Right lobe of liver (tissue), 6 donors: Measurements from ENCODE around the gene MTMR6. TPM values are rescaled to one million over a fixed set of nuclear protein-coding genes. Genes with fewer than 3 reads are reported as not detected.

Experiments
- ATAC-seq, 4 donors: fragments of 200-7000 bp; cut with Tn5 transposase; one replicate each; pipeline ENCODE4 v1.9.1; 2020; ENCODE audit warnings: mild to moderate bottlenecking in 4 of 4, moderate library complexity in 4 of 4
- DNase-seq, 3 donors: peaks; one replicate each; pipeline ENCODE4 v3.0.0-alpha.2; 2020
- H3K27ac ChIP-seq, 3 donors: fragments of 200-600 bp; one replicate each; pipeline ENCODE4 v1.8.0; 2022
- H3K27me3 ChIP-seq, 2 donors: fragments of 200-600 bp; one replicate each; pipeline ENCODE4 v1.8.0; 2022
- H3K36me3 ChIP-seq, 4 donors: fragments of 200-600 bp; sonication (generic) in 1 of 4; one replicate each; pipeline versions ENCODE4 v1.5.1 to v1.8.0; 2017 to 2022; ENCODE audit warnings: control low read depth in 1 of 4
- H3K4me1 ChIP-seq, 4 donors: fragments of 200-600 bp; sonication (generic) in 1 of 4; one replicate each; pipeline versions ENCODE4 v1.5.1 to v1.8.0; 2017 to 2022; ENCODE audit warnings: control low read depth in 1 of 4
- H3K4me3 ChIP-seq, 3 donors: fragments of 200-600 bp; one replicate each; pipeline ENCODE4 v1.8.0; 2022
- H3K9me3 ChIP-seq, 4 donors: fragments of 200-600 bp; sonication (generic) in 1 of 4; one replicate each; pipeline versions ENCODE4 v1.5.1 to v1.8.0; 2017 to 2022; ENCODE audit warnings: control low read depth in 1 of 4
- POLR2A ChIP-seq: fragments of 450-650 bp; IDR thresholded peaks from one replicate; pipeline ENCODE4 v1.6.1; 2017; ENCODE audit warnings: antibody characterized with exemption, mild to moderate bottlenecking
- WGBS: methylation state at CpG from one replicate; pipeline ENCODE4 v1.1.6; 2018; ENCODE audit warnings: low coverage, low lambda C conversion rate; ENCODE audit not compliant: insufficient coverage; ENCODE audit errors: missing lambda C conversion rate; 5-methylcytosine and 5-hydroxymethylcytosine counted together
- intact Hi-C, 2 donors: fragments of 100-400 bp; cut with DNase I; formaldehyde crosslinking; loops; one replicate each; pipeline versions ENCODE4 v1.11.2 to v1.14.1; 2022
- total RNA-seq, 6 experiments: library from RNA; depleted of rRNA in 2 of 6; stranded (reverse); fragments of >200 nt in 2 of 6; fragmentation: NEBNext Ultra II Directional in 3 of 6; extraction: Animal tissue kit (Norgen Biotek cat#: 25700) in 3 of 6; gene quantifications; one replicate each; pipeline versions ENCODE4 v1.1.0 to v1.2.4, GENCODE V29; 2016 to 2023
- TF ChIP-seq, protein P1 (sequence below), 4 donors: fragments of 200-600 bp in 3 of 4; fragments of 450-650 bp in 1 of 4; IDR thresholded peaks; one replicate each; pipeline versions ENCODE4 v1.5.1 to v1.8.0; 2016 to 2022; ENCODE audit warnings: antibody characterized with exemption in 4 of 4, mild to moderate bottlenecking in 2 of 4
- donor health status: DM: no; HTN: yes; CAD: no.
- donor health status: DM: no; HTN: no; CAD: no.
- donor health status: DM: no; HTN: no; CAD: no.
- donor health status: DM: no; HTN: yes; CAD: no.
- donor health status: DM: no; HTN: yes; CAD: no.

The MTMR6 gene
- total RNA-seq, 6 experiments from 2014 or later = 5.1 to 13.4 (median 7.4) TPM

- H3K4me3 ChIP-seq = peak overlapping the region; percentile 85 to 88 (median 88)
- DNase-seq (peak in 1 of 3 donors; percentile 29), ATAC-seq (peak; percentile 49 to 58 (median 54))
- WGBS = 8% methylated on average over 22 of the region's 25 CpGs
- no peaks in the 10 kb centered on the region for H3K36me3 ChIP-seq
- H3K4me1 ChIP-seq = peaks cover 0 to 7% (median 3%) of the 10 kb centered on the region in 4 donors
- no peak for TF ChIP-seq POLR2A
- TF ChIP-seq, protein P1, sequence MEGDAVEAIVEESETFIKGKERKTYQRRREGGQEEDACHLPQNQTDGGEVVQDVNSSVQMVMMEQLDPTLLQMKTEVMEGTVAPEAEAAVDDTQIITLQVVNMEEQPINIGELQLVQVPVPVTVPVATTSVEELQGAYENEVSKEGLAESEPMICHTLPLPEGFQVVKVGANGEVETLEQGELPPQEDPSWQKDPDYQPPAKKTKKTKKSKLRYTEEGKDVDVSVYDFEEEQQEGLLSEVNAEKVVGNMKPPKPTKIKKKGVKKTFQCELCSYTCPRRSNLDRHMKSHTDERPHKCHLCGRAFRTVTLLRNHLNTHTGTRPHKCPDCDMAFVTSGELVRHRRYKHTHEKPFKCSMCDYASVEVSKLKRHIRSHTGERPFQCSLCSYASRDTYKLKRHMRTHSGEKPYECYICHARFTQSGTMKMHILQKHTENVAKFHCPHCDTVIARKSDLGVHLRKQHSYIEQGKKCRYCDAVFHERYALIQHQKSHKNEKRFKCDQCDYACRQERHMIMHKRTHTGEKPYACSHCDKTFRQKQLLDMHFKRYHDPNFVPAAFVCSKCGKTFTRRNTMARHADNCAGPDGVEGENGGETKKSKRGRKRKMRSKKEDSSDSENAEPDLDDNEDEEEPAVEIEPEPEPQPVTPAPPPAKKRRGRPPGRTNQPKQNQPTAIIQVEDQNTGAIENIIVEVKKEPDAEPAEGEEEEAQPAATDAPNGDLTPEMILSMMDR (IDR thresholded peaks at IDR 0.05) = no peak
- peak overlapping the region; percentile 69 to 94 (median 80) for H3K27ac ChIP-seq
- intact Hi-C loops = no loop called here
- no peaks in the 10 kb centered on the region for H3K9me3 ChIP-seq
- no peaks in the 10 kb centered on the region for H3K27me3 ChIP-seq
Measured at GRCh38 chr13:25286308-25286968, 850 bp downstream of the MTMR6 start.

DNA sequence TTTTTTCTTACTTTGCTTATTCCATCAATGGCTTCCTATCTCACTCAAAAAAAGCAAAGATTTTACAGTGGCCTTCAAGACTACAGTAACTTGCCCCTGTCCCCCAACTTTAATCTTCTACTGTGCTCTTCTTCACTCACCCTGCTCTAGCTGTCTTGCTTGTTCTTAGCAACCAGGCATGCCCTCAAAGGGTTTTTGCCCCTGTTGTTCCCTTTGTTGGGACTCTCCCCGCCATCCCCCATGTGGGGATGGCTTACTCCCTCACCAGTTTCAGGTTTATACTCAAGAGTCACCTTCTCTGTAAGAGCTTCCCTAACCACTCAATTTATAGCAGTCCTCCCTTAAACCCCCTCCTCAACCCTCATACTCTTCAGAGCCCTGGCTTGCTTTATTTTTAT, 5.4 kb downstream of the MTMR6 start:
- 67% methylated on average over 1 of the region's 1 CpG for WGBS
- no peak overlapping the region for H3K4me3 ChIP-seq
- H3K27me3 ChIP-seq = no peaks in the 10 kb centered on the region
- no peak overlapping the region for H3K27ac ChIP-seq
- H3K4me1 ChIP-seq = peaks cover 0 to 7% (median 3%) of the 10 kb centered on the region in 4 donors
- TF ChIP-seq, protein P1 (IDR thresholded peaks at IDR 0.05) = no peak
- no peak for TF ChIP-seq POLR2A
- no peak for DNase-seq
- no peaks in the 10 kb centered on the region for H3K36me3 ChIP-seq
- ATAC-seq = no peak
- intact Hi-C loops = no loop called here
- no peaks in the 10 kb centered on the region for H3K9me3 ChIP-seq

GRCh38 chr13:25281193-25281934, 5.9 kb downstream of the MTMR6 start:
- TF ChIP-seq, protein P1 (IDR thresholded peaks at IDR 0.05) = no peak
- TF ChIP-seq POLR2A = no peak
- ATAC-seq = peak in 1 of 4 donors; percentile 42
- H3K4me3 ChIP-seq = no peak overlapping the region

DNA sequence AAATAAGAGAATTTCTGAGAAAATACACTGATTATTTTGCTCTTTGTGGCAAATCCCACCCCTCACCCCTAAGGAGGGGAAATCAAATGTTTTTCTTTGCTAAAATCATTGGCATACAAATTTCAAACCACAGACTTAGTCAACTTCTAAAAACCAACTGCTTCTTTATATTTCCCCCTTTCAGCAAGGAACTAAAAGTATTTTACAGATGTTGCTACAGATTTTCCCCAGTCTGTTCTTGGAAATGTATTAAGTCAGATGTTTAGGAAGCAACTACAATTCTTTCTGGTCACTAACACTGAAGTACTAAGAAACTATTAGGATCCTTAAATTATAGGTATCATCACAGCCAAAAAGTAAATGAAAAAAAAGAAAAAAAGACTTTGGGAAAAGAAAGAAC, 6.9 kb downstream of the MTMR6 start:
- no peak overlapping the region for H3K4me3 ChIP-seq
- TF ChIP-seq, protein P1 (IDR thresholded peaks at IDR 0.05) = no peak
- TF ChIP-seq POLR2A = no peak
- H3K36me3 ChIP-seq = no peaks in the 10 kb centered on the region
- no peaks in the 10 kb centered on the region for H3K4me1 ChIP-seq
- no peak for ATAC-seq
- H3K27ac ChIP-seq = no peak overlapping the region
- DNase-seq = no peak
- intact Hi-C loops = no loop called here
- H3K27me3 ChIP-seq = no peaks in the 10 kb centered on the region
- H3K9me3 ChIP-seq = no peaks in the 10 kb centered on the region

More at GRCh38 chr13:25281193-25281934, 5.9 kb downstream of the MTMR6 start:
- no peaks in the 10 kb centered on the region for H3K27me3 ChIP-seq
- intact Hi-C loops = no loop called here
- H3K27ac ChIP-seq = no peak overlapping the region
- H3K4me1 ChIP-seq = peaks cover 0 to 7% (median 3%) of the 10 kb centered on the region in 4 donors
- H3K9me3 ChIP-seq = no peaks in the 10 kb centered on the region
- WGBS = 55% methylated on average over 4 of the region's 4 CpGs
- no peak for DNase-seq
- no peaks in the 10 kb centered on the region for H3K36me3 ChIP-seq
